IPS-18a (cell line): Measurements from ENCODE around the gene ARF6.

ENCODE experiments used
- H3K27ac ChIP-seq: one replicate; pipeline ENCODE4 v1.5.1; 2013; ENCODE audit warnings: low read length
- H3K27me3 ChIP-seq: one replicate; pipeline ENCODE4 v1.6.1; 2013; ENCODE audit warnings: mild to moderate bottlenecking, low read length; ENCODE audit not compliant: control insufficient read depth, insufficient read depth
- H3K36me3 ChIP-seq: one replicate; pipeline ENCODE4 v1.6.1; 2013; ENCODE audit warnings: low read depth, low read length; ENCODE audit not compliant: control insufficient read depth
- H3K4me1 ChIP-seq: one replicate; pipeline ENCODE4 v1.6.1; 2013; ENCODE audit warnings: low read depth, low read length; ENCODE audit not compliant: control insufficient read depth
- H3K4me3 ChIP-seq: one replicate; pipeline ENCODE4 v1.5.1; 2013; ENCODE audit warnings: low read length
- H3K9ac ChIP-seq: one replicate; pipeline ENCODE4 v1.6.1; 2013; ENCODE audit warnings: mild to moderate bottlenecking, low read length, moderate library complexity
- H3K9me3 ChIP-seq: one replicate; pipeline ENCODE4 v1.6.1; 2013; ENCODE audit warnings: low read depth, low read length; ENCODE audit not compliant: control insufficient read depth

The ARF6 gene

GRCh38 chr14:49892636-49893308 is at the start of gene ARF6:
ARF6 (plus strand) TSS chr14:49893082; CDS start chr14:49893737, 655 bp downstream.
- peaks cover 16% of the 10 kb centered on the region for H3K36me3 ChIP-seq
- H3K9me3 ChIP-seq = no peaks in the 10 kb centered on the region
- no peaks in the 10 kb centered on the region for H3K27me3 ChIP-seq
- peak within 1 kb of the TSS; percentile 93 for H3K4me3 ChIP-seq
- peaks cover 16% of the 10 kb centered on the region for H3K4me1 ChIP-seq
- H3K9ac ChIP-seq = peak within 1 kb of the TSS; percentile 96
- peak within 1 kb of the TSS; percentile 87 for H3K27ac ChIP-seq

- no peaks in the 10 kb centered on the region for H3K9me3 ChIP-seq
- no peaks in the 10 kb centered on the region for H3K27me3 ChIP-seq
- no peak overlapping the region for H3K4me3 ChIP-seq
- peaks cover 7% of the 10 kb centered on the region for H3K4me1 ChIP-seq
- peaks cover 30% of the 10 kb centered on the region for H3K36me3 ChIP-seq
- H3K9ac ChIP-seq = no peak overlapping the region
- H3K27ac ChIP-seq = no peak overlapping the region
Observed at GRCh38 chr14:49849213-49849847, 43.6 kb upstream of the ARF6 start.

DNA sequence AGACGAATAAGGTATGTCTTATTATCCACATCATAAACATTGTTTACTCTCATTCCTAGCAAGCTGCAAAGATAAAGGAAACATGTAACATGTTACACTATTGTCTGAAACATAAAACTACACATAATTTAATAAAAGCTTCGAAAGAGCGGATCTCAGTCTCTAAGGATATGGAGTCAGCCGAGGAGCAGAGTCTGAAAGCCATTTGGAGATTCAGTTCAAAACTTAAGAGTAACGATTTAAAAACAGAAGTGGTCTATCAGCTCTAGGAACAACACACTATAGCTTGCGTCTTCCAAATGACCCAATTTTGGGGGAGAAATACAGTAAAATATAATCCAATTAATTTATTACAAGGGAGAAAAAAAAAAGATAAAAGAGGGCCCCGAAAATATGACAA is 41.1 kb upstream of the ARF6 start:
- Histone ChIP-seq H3K36me3 (peaks cover 14% of the 10 kb centered on the region), H3K4me1 (peaks cover 7% of the 10 kb centered on the region), H3K27ac (no peak overlapping the region)

GRCh38 chr14:49852301-49853157 is 40.4 kb upstream of the ARF6 start, which contains the start of gene NEMF:
NEMF (minus strand) TSS chr14:49852788; CDS start chr14:49852753, 35 bp downstream.
- Histone ChIP-seq H3K36me3 (peaks cover 14% of the 10 kb centered on the region), H3K4me1 (peaks cover 7% of the 10 kb centered on the region)

More for the DNA sequence above, 41.1 kb upstream of the ARF6 start:
- peak overlapping the region; percentile 93 for H3K9ac ChIP-seq
- H3K4me3 ChIP-seq = peak overlapping the region; percentile 94
- H3K9me3 ChIP-seq = no peaks in the 10 kb centered on the region
- no peaks in the 10 kb centered on the region for H3K27me3 ChIP-seq

GRCh38 chr14:49853158-49853477 is 39.8 kb upstream of the ARF6 start:
- peaks cover 14% of the 10 kb centered on the region for H3K36me3 ChIP-seq
- no peaks in the 10 kb centered on the region for H3K27me3 ChIP-seq
- no peaks in the 10 kb centered on the region for H3K9me3 ChIP-seq
- H3K27ac ChIP-seq = no peak overlapping the region
- H3K4me1 ChIP-seq = peaks cover 7% of the 10 kb centered on the region
- H3K4me3 ChIP-seq = peak overlapping the region; percentile 94
- H3K9ac ChIP-seq = peak overlapping the region; percentile 93

More at GRCh38 chr14:49852301-49853157, 40.4 kb upstream of the ARF6 start, which contains the start of gene NEMF:
- Histone ChIP-seq H3K27ac (peak within 1 kb of the TSS; percentile 84), H3K9ac (peak within 1 kb of the TSS; percentile 93), H3K4me3 (peak within 1 kb of the TSS; percentile 94), H3K9me3 (no peaks in the 10 kb centered on the region), H3K27me3 (no peaks in the 10 kb centered on the region)

DNA sequence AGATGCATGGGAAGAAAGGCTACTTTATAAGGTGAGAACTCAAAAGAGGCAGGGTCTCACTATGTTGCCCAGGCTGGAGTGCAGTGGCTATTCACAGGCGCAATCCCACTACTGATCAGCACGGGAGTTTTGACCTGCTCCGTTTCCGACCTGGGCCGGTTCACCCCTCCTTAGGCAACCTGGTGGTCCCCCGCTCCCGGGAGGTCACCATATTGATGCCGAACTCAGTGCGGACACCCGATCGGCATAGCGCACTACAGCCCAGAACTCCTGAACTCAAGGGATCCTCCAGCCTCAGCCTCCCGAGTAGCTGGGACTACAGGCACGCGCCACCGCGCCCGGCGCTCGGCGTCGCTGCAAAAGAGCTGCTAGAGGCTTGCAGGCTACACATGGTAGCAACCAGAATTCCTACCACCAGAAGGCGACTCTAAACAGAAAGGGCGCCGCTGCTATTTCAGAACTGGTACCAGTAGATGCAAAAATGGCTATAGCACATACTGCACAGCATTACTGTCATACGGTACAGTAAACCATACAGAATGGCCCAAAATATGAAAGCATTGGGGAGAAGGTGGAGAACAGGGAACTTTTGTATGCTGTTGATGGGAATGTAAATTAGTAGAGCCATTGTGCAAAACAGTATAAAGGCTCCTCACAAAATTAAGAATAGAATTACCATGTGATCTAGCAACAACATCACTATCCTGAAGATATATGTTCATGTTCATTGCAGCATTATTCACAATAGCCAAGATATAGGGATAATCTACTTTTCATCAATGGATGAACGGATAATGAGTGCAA is 39.1 kb upstream of the ARF6 start:
- H3K4me3 ChIP-seq = no peak overlapping the region
- peaks cover 13% of the 10 kb centered on the region for H3K36me3 ChIP-seq
- no peaks in the 10 kb centered on the region for H3K27me3 ChIP-seq
- H3K4me1 ChIP-seq = peaks cover 7% of the 10 kb centered on the region
- H3K9me3 ChIP-seq = no peaks in the 10 kb centered on the region
- no peak overlapping the region for H3K27ac ChIP-seq
- no peak overlapping the region for H3K9ac ChIP-seq

GRCh38 chr14:49857427-49858003 is 35.4 kb upstream of the ARF6 start:
- no peaks in the 10 kb centered on the region for H3K9me3 ChIP-seq
- no peak overlapping the region for H3K27ac ChIP-seq
- peaks cover 11% of the 10 kb centered on the region for H3K4me1 ChIP-seq
- no peak overlapping the region for H3K4me3 ChIP-seq
- no peaks in the 10 kb centered on the region for H3K27me3 ChIP-seq
- no peak overlapping the region for H3K9ac ChIP-seq
- H3K36me3 ChIP-seq = no peaks in the 10 kb centered on the region

- H3K9me3 ChIP-seq = no peaks in the 10 kb centered on the region
- H3K4me1 ChIP-seq = peaks cover 11% of the 10 kb centered on the region
- H3K4me3 ChIP-seq = no peak overlapping the region
- H3K9ac ChIP-seq = no peak overlapping the region
- H3K27me3 ChIP-seq = no peaks in the 10 kb centered on the region
- no peaks in the 10 kb centered on the region for H3K36me3 ChIP-seq
- H3K27ac ChIP-seq = no peak overlapping the region
Observed at GRCh38 chr14:49858383-49858782, 34.5 kb upstream of the ARF6 start.

DNA sequence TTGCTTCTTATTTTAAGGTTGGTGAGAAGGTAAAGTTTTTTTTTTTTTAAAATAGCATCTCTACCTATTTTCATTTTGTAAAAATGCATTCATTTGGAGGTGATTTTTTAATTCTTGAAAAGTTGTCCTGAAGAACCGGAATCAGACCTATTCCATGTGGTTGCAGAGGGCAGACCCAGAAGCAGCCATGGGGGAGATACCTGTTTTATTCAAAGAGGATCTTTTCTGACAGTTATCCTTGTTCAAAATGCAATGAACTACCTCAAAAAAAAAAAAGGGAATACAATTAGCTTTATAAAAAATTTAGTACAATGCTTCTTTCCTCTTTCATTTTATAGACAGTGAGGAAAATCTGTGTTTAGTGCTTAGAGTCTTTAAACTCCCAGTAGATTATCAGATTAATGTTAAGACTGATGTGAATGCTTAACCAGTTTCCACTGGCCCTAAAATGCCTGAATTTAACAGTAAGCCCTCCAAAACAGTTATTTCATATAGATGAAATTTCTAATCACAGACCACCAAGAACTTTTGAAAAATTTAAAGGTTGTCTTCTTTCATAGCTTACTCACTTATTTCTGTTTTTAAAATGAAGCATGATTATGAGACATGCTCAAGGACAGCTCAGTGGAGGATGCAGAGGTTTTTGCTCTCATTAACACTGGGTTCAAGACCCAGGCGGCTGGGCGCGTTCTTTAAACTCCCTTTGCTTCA is 31.7 kb upstream of the ARF6 start:
- peak overlapping the region; percentile 78 for H3K9ac ChIP-seq
- peak overlapping the region; percentile 74 for H3K27ac ChIP-seq
- H3K27me3 ChIP-seq = no peaks in the 10 kb centered on the region
- H3K4me3 ChIP-seq = peak overlapping the region; percentile 85
- H3K4me1 ChIP-seq = peaks cover 11% of the 10 kb centered on the region
- no peaks in the 10 kb centered on the region for H3K9me3 ChIP-seq
- H3K36me3 ChIP-seq = no peaks in the 10 kb centered on the region

GRCh38 chr14:49861699-49862088 is 31.2 kb upstream of the ARF6 start:
- H3K4me1 ChIP-seq = peaks cover 11% of the 10 kb centered on the region

More at GRCh38 chr14:49861699-49862088, 31.2 kb upstream of the ARF6 start:
- peak overlapping the region; percentile 74 for H3K27ac ChIP-seq
- H3K27me3 ChIP-seq = no peaks in the 10 kb centered on the region
- no peaks in the 10 kb centered on the region for H3K9me3 ChIP-seq
- no peaks in the 10 kb centered on the region for H3K36me3 ChIP-seq
- peak overlapping the region; percentile 85 for H3K4me3 ChIP-seq
- peak overlapping the region; percentile 78 for H3K9ac ChIP-seq
